AG04449 (cell line): ENCODE results near the gene HDAC10.

ENCODE experiments used
- CTCF ChIA-PET: fragments of 350-600 bp; formaldehyde crosslinking; extraction: SDS; loops from one replicate; lab custom pipeline; 2021; ENCODE audit warnings: antibody characterized with exemption; lab: Yijun Ruan, JAX
- POLR2A ChIA-PET: fragments of 400-600, 350-600 bp; formaldehyde crosslinking; extraction: SDS; loops from one replicate; lab custom pipeline; 2020; ENCODE audit warnings: antibody characterized with exemption, inconsistent platforms; lab: Yijun Ruan, JAX
- DNase-seq: peaks from one replicate; pipeline ENCODE4 v3.0.0-alpha.2; 2010; ENCODE audit warnings: low read depth, low spot score
- H3K4me3 ChIP-seq: 2 replicates; pipeline ENCODE4 v1.5.1; 2011; ENCODE audit warnings: low read depth, mild to moderate bottlenecking, control low read depth, low read length
- TF ChIP-seq, protein P1 (sequence below): IDR thresholded peaks from one replicate; pipeline ENCODE4 v1.5.1; 2011; ENCODE audit warnings: mild to moderate bottlenecking, moderate library complexity, low read length, control low read depth, inconsistent platforms; ENCODE audit not compliant: insufficient read depth; ENCODE audit errors: missing control alignments

The HDAC10 gene

DNA sequence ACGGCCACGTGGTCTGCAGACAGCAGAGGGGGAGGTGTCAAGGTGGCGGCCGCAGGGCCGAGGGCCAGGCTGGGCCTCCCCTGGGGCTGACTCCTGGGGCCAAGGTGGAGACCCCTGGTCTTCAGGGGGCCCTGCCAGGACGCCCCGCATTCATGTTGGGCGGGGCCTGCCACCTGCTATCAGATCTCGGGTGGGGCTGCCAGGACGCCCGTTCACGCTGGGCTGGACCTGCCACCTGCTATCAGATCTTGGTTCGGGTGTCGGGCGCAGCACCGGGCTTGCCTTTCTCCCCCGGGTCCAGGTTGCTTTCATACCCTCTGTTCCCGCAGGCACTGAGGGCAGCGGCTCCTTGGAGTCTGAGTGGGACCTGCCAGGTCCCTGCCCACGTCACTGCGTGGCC, 35.2 kb upstream of the HDAC10 start:
- TF ChIP-seq, protein P1, sequence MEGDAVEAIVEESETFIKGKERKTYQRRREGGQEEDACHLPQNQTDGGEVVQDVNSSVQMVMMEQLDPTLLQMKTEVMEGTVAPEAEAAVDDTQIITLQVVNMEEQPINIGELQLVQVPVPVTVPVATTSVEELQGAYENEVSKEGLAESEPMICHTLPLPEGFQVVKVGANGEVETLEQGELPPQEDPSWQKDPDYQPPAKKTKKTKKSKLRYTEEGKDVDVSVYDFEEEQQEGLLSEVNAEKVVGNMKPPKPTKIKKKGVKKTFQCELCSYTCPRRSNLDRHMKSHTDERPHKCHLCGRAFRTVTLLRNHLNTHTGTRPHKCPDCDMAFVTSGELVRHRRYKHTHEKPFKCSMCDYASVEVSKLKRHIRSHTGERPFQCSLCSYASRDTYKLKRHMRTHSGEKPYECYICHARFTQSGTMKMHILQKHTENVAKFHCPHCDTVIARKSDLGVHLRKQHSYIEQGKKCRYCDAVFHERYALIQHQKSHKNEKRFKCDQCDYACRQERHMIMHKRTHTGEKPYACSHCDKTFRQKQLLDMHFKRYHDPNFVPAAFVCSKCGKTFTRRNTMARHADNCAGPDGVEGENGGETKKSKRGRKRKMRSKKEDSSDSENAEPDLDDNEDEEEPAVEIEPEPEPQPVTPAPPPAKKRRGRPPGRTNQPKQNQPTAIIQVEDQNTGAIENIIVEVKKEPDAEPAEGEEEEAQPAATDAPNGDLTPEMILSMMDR: no peak
- POLR2A ChIA-PET: no interaction called here
- H3K4me3 ChIP-seq: no peak overlapping the region
- no peak for DNase-seq
- CTCF ChIA-PET: interaction anchor here (1.8 kb wide), 1 partner anchor 10 kb away, joined by 4 read pairs; no protein-coding TSS in a partner anchor

DNA sequence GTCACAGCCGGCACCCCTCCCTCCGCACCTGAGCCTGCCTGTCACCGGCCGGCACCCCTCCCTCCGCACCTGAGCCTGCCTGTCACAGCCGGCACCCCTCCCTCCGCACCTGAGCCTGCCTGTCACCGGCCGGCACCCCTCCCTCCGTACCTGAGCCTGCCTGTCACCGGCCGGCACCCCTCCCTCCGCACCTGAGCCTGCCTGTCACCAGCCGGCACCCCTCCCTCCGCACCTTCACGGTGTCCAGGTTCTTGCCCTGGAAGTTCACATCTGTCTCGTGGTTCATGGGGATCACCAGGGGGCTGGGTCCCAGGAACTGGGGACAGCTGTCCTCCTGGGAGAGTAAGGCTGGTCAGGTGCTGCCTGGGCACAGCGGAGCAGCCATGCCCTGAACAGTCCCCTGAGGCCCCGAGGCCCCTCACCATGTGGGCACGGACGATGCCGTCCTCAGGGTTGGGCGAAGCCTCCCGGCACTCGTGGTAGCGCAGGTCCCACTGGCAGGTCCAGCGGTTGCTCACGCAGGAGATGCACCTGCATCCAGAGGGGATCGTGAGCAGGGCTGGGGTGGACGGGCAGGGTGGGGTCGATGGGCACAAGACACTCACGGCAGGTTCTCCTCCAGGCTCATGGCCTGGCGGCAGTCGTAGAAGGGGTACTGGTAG, 34.6 kb upstream of the HDAC10 start:
- TF ChIP-seq, protein P1: no peak
- ChIA-PET POLR2A (no interaction called here), CTCF (interaction anchor here (1.8 kb wide), 1 partner anchor 9 kb away, joined by 4 read pairs; no protein-coding TSS in a partner anchor)
- H3K4me3 ChIP-seq: no peak overlapping the region
- DNase-seq: no peak

GRCh38 chr22:50284479-50284878, 33.4 kb upstream of the HDAC10 start:
- ChIA-PET CTCF (interaction anchor here (0.6 to 1.1 kb wide), 2 partner anchors 9 to 10 kb away, joined by 3 read pairs; no protein-coding TSS in a partner anchor), POLR2A (no interaction called here)
- TF ChIP-seq, protein P1: no peak
- H3K4me3 ChIP-seq: no peak overlapping the region
- DNase-seq: no peak

DNA sequence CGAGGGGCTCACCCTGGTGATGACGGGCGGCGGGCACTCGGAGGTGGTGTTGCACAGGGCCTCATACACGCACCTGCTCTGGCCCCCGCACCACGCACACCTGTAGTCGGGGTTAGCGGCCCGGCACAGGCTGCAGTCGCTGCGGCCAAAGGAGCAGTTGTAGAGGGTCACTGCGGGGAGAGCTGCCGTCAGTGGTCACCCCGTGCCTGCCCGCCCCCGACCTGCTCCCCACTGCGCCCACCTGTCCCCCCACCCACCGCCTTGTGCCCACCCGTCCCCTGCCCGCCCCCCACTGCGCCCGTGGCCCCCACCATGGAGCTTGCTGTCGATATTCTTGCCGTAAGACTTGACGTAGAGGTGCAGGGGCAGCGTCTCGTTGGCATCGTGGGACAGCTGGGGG, 32.8 kb upstream of the HDAC10 start:
- CTCF ChIA-PET: interaction anchor here (1.1 kb wide), 1 partner anchor 8 kb away, joined by 3 read pairs; no protein-coding TSS in a partner anchor
- no peak overlapping the region for H3K4me3 ChIP-seq
- TF ChIP-seq, protein P1: no peak

GRCh38 chr22:50282361-50283155, 31.5 kb upstream of the HDAC10 start:
- TF ChIP-seq, protein P1: no peak
- DNase-seq: no peak
- ChIA-PET POLR2A (interaction anchor here (0.6 to 1.2 kb wide), 4 partner anchors 11 to 23 kb away, joined by 3 to 5 read pairs (median 4); no protein-coding TSS in a partner anchor), CTCF (interaction anchor here (0.7 to 2.1 kb wide), 2 partner anchors 9 to 12 kb away, joined by 4 to 7 read pairs; partner anchors contain the start of gene MAPK11)
- H3K4me3 ChIP-seq: no peak overlapping the region

More for the DNA sequence above, 32.8 kb upstream of the HDAC10 start:
- POLR2A ChIA-PET: no interaction called here
- no peak for DNase-seq
